ENCODE data around the gene IQSEC1. TPM values are rescaled to one million over a fixed set of nuclear protein-coding genes. Genes with fewer than 3 reads are reported as not detected.

IQSEC1 gene
- total and polyA plus RNA-seq, 2 experiments from 2014 or later, result 17.8 to 51.7 TPM

GRCh38 chr3:12973827-12974226 lies 99.4 kb downstream of the IQSEC1 start:
- DNase-seq (ENCODE audit: low read depth in 1 of 2, low spot score in 1 of 2), result no peak
- Histone ChIP-seq H3K27me3 (no peaks in the 10 kb centered on the region), H3K36me3 (no peaks in the 10 kb centered on the region), H3K4me3 (no peak overlapping the region), H3K9me3 (ENCODE audit: low read depth) (no peaks in the 10 kb centered on the region), H3K4me1 (ENCODE audit: low read depth) (peaks cover 21% of the 10 kb centered on the region), H3K27ac (no peak overlapping the region)
- TF ChIP-seq, protein P1, sequence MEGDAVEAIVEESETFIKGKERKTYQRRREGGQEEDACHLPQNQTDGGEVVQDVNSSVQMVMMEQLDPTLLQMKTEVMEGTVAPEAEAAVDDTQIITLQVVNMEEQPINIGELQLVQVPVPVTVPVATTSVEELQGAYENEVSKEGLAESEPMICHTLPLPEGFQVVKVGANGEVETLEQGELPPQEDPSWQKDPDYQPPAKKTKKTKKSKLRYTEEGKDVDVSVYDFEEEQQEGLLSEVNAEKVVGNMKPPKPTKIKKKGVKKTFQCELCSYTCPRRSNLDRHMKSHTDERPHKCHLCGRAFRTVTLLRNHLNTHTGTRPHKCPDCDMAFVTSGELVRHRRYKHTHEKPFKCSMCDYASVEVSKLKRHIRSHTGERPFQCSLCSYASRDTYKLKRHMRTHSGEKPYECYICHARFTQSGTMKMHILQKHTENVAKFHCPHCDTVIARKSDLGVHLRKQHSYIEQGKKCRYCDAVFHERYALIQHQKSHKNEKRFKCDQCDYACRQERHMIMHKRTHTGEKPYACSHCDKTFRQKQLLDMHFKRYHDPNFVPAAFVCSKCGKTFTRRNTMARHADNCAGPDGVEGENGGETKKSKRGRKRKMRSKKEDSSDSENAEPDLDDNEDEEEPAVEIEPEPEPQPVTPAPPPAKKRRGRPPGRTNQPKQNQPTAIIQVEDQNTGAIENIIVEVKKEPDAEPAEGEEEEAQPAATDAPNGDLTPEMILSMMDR (IDR thresholded peaks at IDR 0.05; ENCODE audit: low read depth, low read length), result no peak

GRCh38 chr3:12972781-12973702 lies 100.2 kb downstream of the IQSEC1 start:
- no peaks in the 10 kb centered on the region for H3K9me3 ChIP-seq (ENCODE audit: low read depth)
- no peak overlapping the region for H3K4me3 ChIP-seq
- H3K27ac ChIP-seq, result no peak overlapping the region
- H3K36me3 ChIP-seq, result no peaks in the 10 kb centered on the region
- TF ChIP-seq, protein P1 (IDR thresholded peaks at IDR 0.05; ENCODE audit: low read depth, low read length), result no peak
- no peaks in the 10 kb centered on the region for H3K27me3 ChIP-seq
- DNase-seq (ENCODE audit: low read depth in 1 of 2, low spot score in 1 of 2), result no peak
- H3K4me1 ChIP-seq (ENCODE audit: low read depth), result peaks cover 29% of the 10 kb centered on the region

DNA sequence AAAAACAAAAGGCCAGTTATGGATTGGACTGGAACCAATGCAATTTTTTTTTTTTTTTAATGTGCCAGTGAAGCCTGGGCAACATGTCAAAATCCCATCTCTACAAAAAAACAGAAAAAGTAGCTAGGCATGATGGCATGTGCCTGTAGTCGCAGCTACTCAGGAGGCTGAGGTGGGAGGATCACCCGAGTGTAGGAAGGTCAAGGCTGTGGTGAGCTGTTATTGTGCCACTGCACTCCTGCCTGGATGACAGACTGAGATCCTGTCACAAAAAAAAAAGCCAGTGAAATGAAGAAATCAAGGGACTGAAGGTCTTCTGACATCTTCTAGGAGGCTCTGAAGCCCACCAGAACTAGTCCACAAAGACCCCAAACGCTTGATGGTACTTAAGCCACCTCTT lies 101.2 kb downstream of the IQSEC1 start:
- Histone ChIP-seq H3K36me3 (no peaks in the 10 kb centered on the region), H3K4me1 (ENCODE audit: low read depth) (peaks cover 31% of the 10 kb centered on the region), H3K27me3 (no peaks in the 10 kb centered on the region), H3K4me3 (no peak overlapping the region), H3K9me3 (ENCODE audit: low read depth) (no peaks in the 10 kb centered on the region), H3K27ac (no peak overlapping the region)
- DNase-seq (ENCODE audit: low read depth in 1 of 2, low spot score in 1 of 2), result no peak
- TF ChIP-seq, protein P1 (IDR thresholded peaks at IDR 0.05; ENCODE audit: low read depth, low read length), result no peak

GRCh38 chr3:12970684-12971083 lies 102.5 kb downstream of the IQSEC1 start:
- no peak for DNase-seq (ENCODE audit: low read depth in 1 of 2, low spot score in 1 of 2)
- Histone ChIP-seq H3K4me1 (ENCODE audit: low read depth) (peaks cover 34% of the 10 kb centered on the region), H3K27ac (peak overlapping the region; percentile 69), H3K9me3 (ENCODE audit: low read depth) (no peaks in the 10 kb centered on the region), H3K4me3 (no peak overlapping the region), H3K27me3 (no peaks in the 10 kb centered on the region), H3K36me3 (no peaks in the 10 kb centered on the region)
- TF ChIP-seq, protein P1 (IDR thresholded peaks at IDR 0.05; ENCODE audit: low read depth, low read length), result no peak

DNA sequence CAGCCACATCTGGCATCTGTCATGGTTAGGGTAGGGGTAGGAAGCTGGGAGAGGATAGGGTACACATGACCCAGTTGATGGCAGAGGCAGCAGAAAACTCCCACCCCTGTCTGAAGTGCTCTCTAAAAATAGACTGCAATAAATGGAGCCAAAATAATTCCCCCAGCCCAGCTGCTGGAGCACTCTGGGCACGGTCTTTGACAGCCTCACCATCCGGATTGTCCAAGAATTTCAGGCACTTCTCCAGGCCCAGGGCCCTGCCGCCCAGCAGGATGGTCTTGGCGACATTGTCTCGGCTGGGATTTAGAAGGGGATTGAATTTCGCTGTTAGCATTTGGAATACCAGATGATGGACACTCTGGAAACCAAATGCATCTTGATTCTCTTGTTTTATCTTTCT lies 103.7 kb downstream of the IQSEC1 start:
- peak in 1 of 2 donors; percentile 74 for DNase-seq (ENCODE audit: low read depth in 1 of 2, low spot score in 1 of 2)

More for the DNA sequence above, 103.7 kb downstream of the IQSEC1 start:
- peak overlapping the region; percentile 69 for H3K27ac ChIP-seq
- TF ChIP-seq, protein P1 (IDR thresholded peaks at IDR 0.05; ENCODE audit: low read depth, low read length), result no peak
- H3K9me3 ChIP-seq (ENCODE audit: low read depth), result no peaks in the 10 kb centered on the region
- no peaks in the 10 kb centered on the region for H3K27me3 ChIP-seq
- H3K4me1 ChIP-seq (ENCODE audit: low read depth), result peaks cover 34% of the 10 kb centered on the region
- H3K36me3 ChIP-seq, result no peaks in the 10 kb centered on the region
- no peak overlapping the region for H3K4me3 ChIP-seq
